ENCODE data around the gene NTRK3. TPM values are rescaled to one million over a fixed set of nuclear protein-coding genes. Genes with fewer than 3 reads are reported as not detected.

NTRK3 gene
- total and polyA plus RNA-seq, 2 of the 13 experiments (the other 11 are each of a cell fraction or from before 2014, with no cell fraction given) = not detected

GRCh38 chr15:88075102-88075501 lies 181.4 kb downstream of the NTRK3 start:
- POLR2A ChIA-PET = no interaction called here
- no peaks in the 10 kb centered on the region for H3K36me3 ChIP-seq (replicated peaks in 1 of 2; ENCODE audit: control insufficient read depth in 1 of 2, insufficient read depth in 2 of 2, low read length in 2 of 2)
- no peaks in the 10 kb centered on the region for H3K79me2 ChIP-seq (ENCODE audit: insufficient read depth, low read length)
- 4% methylated on average over 5 of the region's 6 CpGs for WGBS (ENCODE audit: low lambda C conversion rate)
- no peaks in the 10 kb centered on the region for H3K4me1 ChIP-seq (ENCODE audit: insufficient read depth, low read length)
- intact Hi-C loops (cut with micrococcal nuclease; ENCODE audit: unreplicated experiment) = no loop called here
- no peak overlapping the region for H3K4me2 ChIP-seq (ENCODE audit: low read depth, low read length)
- no peak overlapping the region for H3K4me3 ChIP-seq (replicated peaks in 1 of 3; ENCODE audit: insufficient read depth in 1 of 3, low read depth in 2 of 3, low read length in 3 of 3)
- no peaks in the 10 kb centered on the region for H3K27me3 ChIP-seq (ENCODE audit: control insufficient read depth in 1 of 2, insufficient read depth in 2 of 2, low read length in 2 of 2)
- H3K27ac ChIP-seq (ENCODE audit: extremely low read length, insufficient read depth, low read length) = no peak overlapping the region
- in situ Hi-C loops (cut with HindIII; ENCODE audit: extremely low pct_ligation_motif_present, low pct_unique_long_range_greater_than_20kb) = no loop called here
- ATAC-seq (no peak), DNase-seq (ENCODE audit: low spot score) (no peak), FAIRE-seq (no peak)
- TF ChIP-seq ZNF570 (CRISPR knock-in tag; IDR thresholded peaks at IDR 0.05; ENCODE audit: borderline replicate concordance) (no peak), PCBP1 (IDR thresholded peaks at IDR 0.05; ENCODE audit: borderline replicate concordance, low read depth, low read length) (no peak), ATF7 (IDR thresholded peaks at IDR 0.05) (peak; percentile 76), ATF7 (CRISPR knock-in tag; IDR thresholded peaks at IDR 0.05) (no peak), KLF13 (CRISPR knock-in tag; IDR thresholded peaks at IDR 0.05) (no peak), CREB1 (IDR thresholded peaks at IDR 0.05) (peak; percentile 81), CREB1 (CRISPR knock-in tag; IDR thresholded peaks at IDR 0.05) (no peak)
- BruUV-seq (replicated peaks) = no TSS peak
- H3K9me3 ChIP-seq (ENCODE audit: low read length) = no peaks in the 10 kb centered on the region
- CTCF ChIA-PET (ENCODE audit: low intra/inter-chr PET ratio, low total read pairs) = no interaction called here
- no peaks in the 10 kb centered on the region for H4K20me1 ChIP-seq (ENCODE audit: insufficient read depth, low read length)
- no peak overlapping the region for H3K9ac ChIP-seq (ENCODE audit: insufficient read depth, low read depth, low read length)
- no peak overlapping the region for H2AFZ ChIP-seq (ENCODE audit: low read length)

- H4K20me1 ChIP-seq (ENCODE audit: insufficient read depth, low read length) = no peaks in the 10 kb centered on the region
- no peak for DNase-seq (ENCODE audit: low spot score)
- no TSS peak for BruUV-seq (replicated peaks)
- ATAC-seq = no peak
- WGBS (ENCODE audit: low lambda C conversion rate) = 21% methylated on average over 5 of the region's 5 CpGs
- ChIA-PET POLR2A (no interaction called here), CTCF (ENCODE audit: low intra/inter-chr PET ratio, low total read pairs) (no interaction called here)
- H3K27ac ChIP-seq (ENCODE audit: extremely low read length, insufficient read depth, low read length) = no peak overlapping the region
- no peak overlapping the region for H3K4me2 ChIP-seq (ENCODE audit: low read depth, low read length)
- H3K4me1 ChIP-seq (ENCODE audit: insufficient read depth, low read length) = no peaks in the 10 kb centered on the region
- no peak overlapping the region for H3K4me3 ChIP-seq (replicated peaks in 1 of 3; ENCODE audit: insufficient read depth in 1 of 3, low read depth in 2 of 3, low read length in 3 of 3)
- no peaks in the 10 kb centered on the region for H3K36me3 ChIP-seq (replicated peaks in 1 of 2; ENCODE audit: control insufficient read depth in 1 of 2, insufficient read depth in 2 of 2, low read length in 2 of 2)
- no peaks in the 10 kb centered on the region for H3K79me2 ChIP-seq (ENCODE audit: insufficient read depth, low read length)
- H3K27me3 ChIP-seq (ENCODE audit: control insufficient read depth in 1 of 2, insufficient read depth in 2 of 2, low read length in 2 of 2) = no peaks in the 10 kb centered on the region
- H3K9me3 ChIP-seq (ENCODE audit: low read length) = no peaks in the 10 kb centered on the region
- in situ Hi-C loops (cut with HindIII; ENCODE audit: extremely low pct_ligation_motif_present, low pct_unique_long_range_greater_than_20kb) (no loop called here), intact Hi-C loops (cut with micrococcal nuclease; ENCODE audit: unreplicated experiment) (no loop called here)
- FAIRE-seq = no peak
- H3K9ac ChIP-seq (ENCODE audit: insufficient read depth, low read depth, low read length) = no peak overlapping the region
- no peak overlapping the region for H2AFZ ChIP-seq (ENCODE audit: low read length)
- TF ChIP-seq ZBTB10 (CRISPR knock-in tag; IDR thresholded peaks at IDR 0.05; ENCODE audit: borderline replicate concordance) (no peak), MYC (CRISPR knock-in tag; IDR thresholded peaks at IDR 0.05; ENCODE audit: borderline replicate concordance) (no peak), NCOR1 (IDR thresholded peaks at IDR 0.05; ENCODE audit: borderline replicate concordance, low read length) (no peak), ZNF569 (CRISPR knock-in tag; IDR thresholded peaks at IDR 0.05; ENCODE audit: borderline replicate concordance) (no peak), PRDM10 (CRISPR knock-in tag; IDR thresholded peaks at IDR 0.05; ENCODE audit: low read depth) (no peak), ZMYM4 (CRISPR knock-in tag; IDR thresholded peaks at IDR 0.05) (no peak), TMF1 (CRISPR knock-in tag; IDR thresholded peaks at IDR 0.05; ENCODE audit: low read depth) (no peak), ZNF468 (CRISPR knock-in tag; IDR thresholded peaks at IDR 0.05) (no peak)
Measured at GRCh38 chr15:88074386-88074785, 182.2 kb downstream of the NTRK3 start.
